H1 (cell line): ENCODE measurements around the gene ZNF83.

Experiments used
- BACH1 ChIP-seq: IDR thresholded peaks from 2 replicates; pipeline ENCODE4 v1.6.1; 2012; ENCODE audit warnings: low read length, improper control_type of control experiment
- JUND ChIP-seq: IDR thresholded peaks from 2 replicates; pipeline ENCODE4 v1.6.1; 2011; ENCODE audit warnings: mild to moderate bottlenecking, improper control_type of control experiment, low read length
- KDM4A ChIP-seq: IDR thresholded peaks from one replicate; pipeline ENCODE4 v1.7.1; 2012; ENCODE audit warnings: low read depth, mild to moderate bottlenecking, moderate library complexity, low read length, inconsistent platforms; ENCODE audit not compliant: severe bottlenecking
- KDM5A ChIP-seq: fragments of 200-600 bp; IDR thresholded peaks from 2 replicates; pipeline ENCODE4 v1.7.1; 2012; ENCODE audit warnings: mild to moderate bottlenecking, low read length, inconsistent platforms, mixed read lengths
- POLR2A ChIP-seq, 2 experiments: IDR thresholded peaks; 1 replicate in 1 of 2; 2 replicates in 1 of 2; pipeline ENCODE4 v1.6.1; 2011; ENCODE audit warnings: low read depth in 2 of 2, low read length in 2 of 2, mild to moderate bottlenecking in 2 of 2; ENCODE audit errors: control extremely low read depth in 1 of 2
- POLR2AphosphoS5 ChIP-seq: IDR thresholded peaks from 2 replicates; pipeline ENCODE4 v1.6.1; 2011; ENCODE audit warnings: low read depth, low read length
- TF ChIP-seq, protein P1 (sequence below), 3 experiments: IDR thresholded peaks; 1 replicate in 2 of 3; 2 replicates in 1 of 3; pipeline versions ENCODE4 v1.5.1 to v1.6.1; 2011; ENCODE audit warnings: low read length in 3 of 3, mild to moderate bottlenecking in 3 of 3, inconsistent platforms in 2 of 3, low read depth in 1 of 3, moderate library complexity in 1 of 3; ENCODE audit not compliant: insufficient read depth in 1 of 3; ENCODE audit errors: control extremely low read depth in 1 of 3

DNA sequence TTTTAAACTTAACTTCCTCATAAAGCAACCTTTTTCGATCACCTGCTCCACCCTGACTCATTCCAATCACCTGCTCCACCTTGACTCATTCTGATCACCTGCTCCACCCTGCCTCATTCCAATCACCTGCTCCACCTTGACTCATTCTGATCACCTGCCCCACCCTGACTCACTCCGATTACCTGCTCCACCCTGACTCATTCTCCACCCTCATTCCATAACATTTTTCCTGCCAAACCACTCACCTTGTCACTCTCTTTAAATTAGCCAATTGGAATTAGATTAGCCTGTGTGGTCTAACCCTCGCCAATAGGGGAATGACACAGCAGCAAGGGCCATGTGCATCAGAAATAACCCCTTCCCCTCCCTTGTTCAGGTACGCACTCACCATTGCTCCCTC, 31.9 kb upstream of the ZNF83 start:
- TF ChIP-seq, protein P1, sequence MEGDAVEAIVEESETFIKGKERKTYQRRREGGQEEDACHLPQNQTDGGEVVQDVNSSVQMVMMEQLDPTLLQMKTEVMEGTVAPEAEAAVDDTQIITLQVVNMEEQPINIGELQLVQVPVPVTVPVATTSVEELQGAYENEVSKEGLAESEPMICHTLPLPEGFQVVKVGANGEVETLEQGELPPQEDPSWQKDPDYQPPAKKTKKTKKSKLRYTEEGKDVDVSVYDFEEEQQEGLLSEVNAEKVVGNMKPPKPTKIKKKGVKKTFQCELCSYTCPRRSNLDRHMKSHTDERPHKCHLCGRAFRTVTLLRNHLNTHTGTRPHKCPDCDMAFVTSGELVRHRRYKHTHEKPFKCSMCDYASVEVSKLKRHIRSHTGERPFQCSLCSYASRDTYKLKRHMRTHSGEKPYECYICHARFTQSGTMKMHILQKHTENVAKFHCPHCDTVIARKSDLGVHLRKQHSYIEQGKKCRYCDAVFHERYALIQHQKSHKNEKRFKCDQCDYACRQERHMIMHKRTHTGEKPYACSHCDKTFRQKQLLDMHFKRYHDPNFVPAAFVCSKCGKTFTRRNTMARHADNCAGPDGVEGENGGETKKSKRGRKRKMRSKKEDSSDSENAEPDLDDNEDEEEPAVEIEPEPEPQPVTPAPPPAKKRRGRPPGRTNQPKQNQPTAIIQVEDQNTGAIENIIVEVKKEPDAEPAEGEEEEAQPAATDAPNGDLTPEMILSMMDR (IDR thresholded peaks at IDR 0.05; ENCODE audit: control extremely low read depth in 1 of 3, insufficient read depth in 1 of 3, low read depth in 1 of 3, low read length in 3 of 3) = no peak
- TF ChIP-seq KDM5A (no peak), POLR2AphosphoS5 (no peak), JUND (no peak), POLR2A (IDR thresholded peaks at IDR 0.05; ENCODE audit: control extremely low read depth in 1 of 2, low read depth in 2 of 2, low read length in 2 of 2) (no peak), KDM4A (no peak), BACH1 (no peak)
